Ishikawa (cell line): ENCODE results near the gene SELENOI.

Experiments
- CREB1 ChIP-seq: IDR thresholded peaks from 2 replicates; pipeline ENCODE4 v1.6.1; 2012; ENCODE audit warnings: low read depth
- EP300 ChIP-seq: IDR thresholded peaks from 2 replicates; pipeline ENCODE4 v1.6.1; 2012; ENCODE audit warnings: borderline replicate concordance
- NFIC ChIP-seq: IDR thresholded peaks from 2 replicates; pipeline ENCODE4 v1.6.1; 2012
- REST ChIP-seq: IDR thresholded peaks from 2 replicates; pipeline ENCODE4 v1.6.1; 2012; ENCODE audit warnings: low read depth, mild to moderate bottlenecking
- TAF1 ChIP-seq: IDR thresholded peaks from 2 replicates; pipeline ENCODE4 v1.6.1; 2012; ENCODE audit warnings: low read depth, mild to moderate bottlenecking

GRCh38 chr2:26355038-26355995 lies 9.4 kb downstream of the SELENOI start:
- TF ChIP-seq REST, result no peak
- peak; percentile 52 for TF ChIP-seq NFIC
- TF ChIP-seq TAF1, result no peak
- TF ChIP-seq EP300, result peak; percentile 49; the same call in 1 of the 2 replicates
- no peak for TF ChIP-seq CREB1
